Activated T-cell treated with anti-CD3 and anti-CD28 coated beads for 4 hours (primary cell): Measurements from ENCODE around the gene KRTAP1-3.
"Not testable (repeated sequence)": the region's sequence is repeated elsewhere in the genome, so short reads cannot be mapped to it uniquely, and the experiment has no call there.

Source experiments
- DNase-seq: peaks from one replicate; pipeline ENCODE4 v3.0.0-alpha.2; 2020

Gene KRTAP1-3

GRCh38 chr17:41009301-41009760 lies 25.3 kb downstream of the KRTAP1-3 start:
- no peak for DNase-seq

DNA sequence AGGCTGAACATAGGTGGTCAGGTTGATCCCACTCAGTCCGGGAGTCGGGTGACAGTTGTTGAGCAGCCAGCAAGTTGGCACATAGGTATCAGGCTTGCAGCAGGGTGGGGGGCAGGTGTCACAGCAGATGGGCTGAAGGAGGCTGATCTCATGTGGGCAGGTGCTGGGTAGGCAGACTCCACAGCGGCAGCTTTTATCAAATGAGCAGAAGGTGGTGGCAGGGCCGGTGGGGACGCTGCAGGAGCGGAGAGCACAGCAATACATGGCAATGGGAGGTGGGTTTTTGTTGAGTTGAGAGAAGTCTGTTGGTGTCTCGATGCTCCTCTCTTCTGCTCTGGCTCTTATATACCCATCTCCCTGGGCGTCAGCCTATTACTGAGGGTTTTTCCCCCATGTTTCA lies 25.9 kb downstream of the KRTAP1-3 start, which contains the start of gene KRTAP3-1:
KRTAP3-1 (minus strand) TSS at position 318 of the 400 bp plus-strand sequence; CDS start at position 264, 54 bp downstream.
- no peak for DNase-seq

DNA sequence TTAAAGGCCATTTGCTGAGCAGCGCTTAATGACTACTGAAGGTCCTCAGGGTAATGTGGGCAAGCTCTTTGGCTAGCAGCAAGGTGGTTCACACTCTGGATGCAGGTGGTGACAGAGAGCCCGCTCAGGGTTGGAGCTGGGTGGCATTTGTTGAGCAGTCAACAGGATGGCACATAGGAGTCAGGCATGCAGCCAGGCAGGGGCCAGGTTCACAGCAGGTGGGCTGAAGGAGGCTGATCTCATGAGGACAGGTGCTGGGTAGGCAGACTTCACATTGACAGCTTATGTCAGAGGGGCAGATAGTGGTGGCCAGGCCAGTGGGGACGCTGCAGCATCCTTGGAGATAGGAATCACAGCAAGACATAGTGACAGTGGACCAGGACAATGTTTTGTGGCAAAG lies 30.3 kb downstream of the KRTAP1-3 start:
- DNase-seq, result no peak

GRCh38 chr17:41003926-41004325 lies 30.7 kb downstream of the KRTAP1-3 start:
- DNase-seq, result no peak

GRCh38 chr17:41002814-41003213 lies 31.9 kb downstream of the KRTAP1-3 start:
- DNase-seq, result no peak

DNA sequence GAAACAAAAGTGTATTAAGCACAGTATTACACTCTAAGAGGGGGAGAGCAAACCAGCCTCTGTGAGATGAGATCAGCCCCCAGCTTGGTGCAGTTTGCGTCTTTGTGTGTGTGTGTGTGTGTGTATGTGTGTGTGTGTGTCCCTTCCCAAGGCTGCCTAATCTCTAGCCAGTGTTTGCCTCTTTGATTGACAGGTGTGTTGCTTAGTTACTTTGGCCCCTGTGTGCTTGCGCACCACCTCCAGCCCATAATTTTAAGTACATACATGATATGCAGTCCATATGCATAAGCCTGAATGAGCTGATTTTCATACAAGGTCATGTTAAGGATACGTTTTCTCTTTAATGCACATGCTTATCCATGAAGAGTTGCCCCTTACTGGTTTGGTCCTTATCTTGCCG lies 32.9 kb downstream of the KRTAP1-3 start:
- DNase-seq, result no peak

GRCh38 chr17:40999563-40999962 lies 35.1 kb downstream of the KRTAP1-3 start, which contains the start of gene KRTAP3-2:
KRTAP3-2 (minus strand) TSS chr17:40999906; CDS start chr17:40999853, 53 bp downstream.
- not testable (repeated sequence) for DNase-seq

GRCh38 chr17:40997361-40997760 lies 37.3 kb downstream of the KRTAP1-3 start:
- no peak for DNase-seq

- no peak for DNase-seq
Measured at GRCh38 chr17:40996829-40997228, 37.8 kb downstream of the KRTAP1-3 start.

GRCh38 chr17:40995116-40995515 lies 39.6 kb downstream of the KRTAP1-3 start:
- DNase-seq, result no peak

DNA sequence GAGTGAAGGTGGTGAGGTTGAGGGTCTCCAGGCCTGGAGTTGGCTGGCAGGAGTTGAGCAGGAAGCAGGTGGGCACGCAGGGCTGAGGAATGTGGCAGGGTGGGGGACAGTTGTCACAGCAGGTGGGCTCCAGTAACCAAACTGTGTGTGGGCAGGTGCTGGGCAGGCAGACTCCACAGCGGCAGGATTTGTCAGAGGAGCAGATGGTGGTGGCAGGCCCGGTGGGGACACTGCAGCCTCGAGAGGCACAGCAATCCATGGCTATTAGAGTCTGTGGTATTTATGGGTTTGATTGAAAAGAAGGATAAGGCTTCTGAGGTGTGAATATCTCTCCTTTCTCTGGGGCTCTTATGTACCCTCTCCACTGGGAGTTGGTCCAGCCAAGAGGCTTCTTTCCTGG lies 40.8 kb downstream of the KRTAP1-3 start, which contains the start of gene KRTAP3-3:
KRTAP3-3 (minus strand) TSS at position 326 of the 400 bp plus-strand sequence; CDS start at position 259, 67 bp downstream.
- DNase-seq, result no peak

GRCh38 chr17:40993084-40993483 lies 41.6 kb downstream of the KRTAP1-3 start:
- no peak for DNase-seq

DNA sequence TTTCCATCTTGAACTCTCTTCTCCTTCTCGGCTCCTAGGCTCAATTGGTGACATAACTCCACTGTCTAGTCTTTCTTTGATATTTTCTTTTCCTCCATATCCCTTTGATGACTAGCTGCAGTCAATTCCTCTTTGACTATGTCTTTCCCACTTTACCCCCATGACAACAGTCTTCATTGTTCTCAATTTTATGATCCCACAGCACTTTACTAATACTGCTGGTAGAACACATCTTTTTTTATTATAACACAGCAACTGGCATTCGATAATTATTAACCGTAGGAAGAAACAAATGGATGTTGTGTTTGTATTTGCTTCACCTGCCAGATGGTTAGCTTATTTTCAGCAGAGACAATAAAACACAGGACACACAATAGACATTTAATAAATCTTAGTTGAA lies 42.0 kb downstream of the KRTAP1-3 start:
- DNase-seq, result no peak

DNA sequence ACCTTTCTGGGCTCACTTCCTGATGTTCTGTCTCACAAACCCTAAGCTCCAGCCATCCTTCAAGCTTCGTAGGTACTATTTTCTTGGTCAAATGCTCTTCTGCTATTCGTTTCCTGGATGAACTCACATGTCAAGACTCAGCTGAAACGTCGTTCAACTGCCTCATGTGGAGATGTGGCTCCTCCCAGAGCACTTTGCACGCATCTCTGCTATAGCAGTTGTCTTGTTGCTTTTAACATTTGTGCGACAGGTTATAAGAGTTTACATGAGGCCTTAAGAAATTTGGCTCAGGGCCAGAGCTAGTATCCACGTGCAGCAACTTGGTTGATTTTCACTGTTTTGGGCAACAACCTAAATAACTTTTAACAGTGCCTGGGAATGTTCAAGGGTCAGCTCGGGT lies 47.8 kb downstream of the KRTAP1-3 start:
- DNase-seq, result no peak

GRCh38 chr17:40984226-40984625 lies 50.4 kb downstream of the KRTAP1-3 start, which contains the start of gene KRT40:
KRT40 (minus strand) TSS chr17:40984326; CDS start chr17:40984273, 53 bp downstream.
- no peak for DNase-seq
